Measurements from ENCODE around the gene CNOT8.

DNA sequence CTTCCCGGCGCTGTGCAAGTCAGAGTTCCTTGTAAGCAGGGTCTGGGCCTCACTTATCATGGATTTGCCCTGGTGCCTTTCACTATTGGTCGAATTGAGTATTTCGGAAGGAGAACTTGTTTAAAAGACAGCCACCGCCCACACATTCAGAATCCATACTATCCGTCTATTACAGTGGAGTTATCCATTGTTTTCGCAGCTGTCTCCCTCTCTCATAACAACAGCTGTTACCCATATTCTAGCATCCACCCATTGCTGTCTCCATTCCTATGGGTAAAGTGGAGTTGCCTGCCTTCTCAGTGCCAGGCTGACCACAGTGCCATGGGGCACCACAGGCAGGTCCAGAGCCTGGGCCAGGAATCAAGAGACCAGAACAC, 28.2 kb upstream of the CNOT8 start:
- TF ChIP-seq, protein P1, sequence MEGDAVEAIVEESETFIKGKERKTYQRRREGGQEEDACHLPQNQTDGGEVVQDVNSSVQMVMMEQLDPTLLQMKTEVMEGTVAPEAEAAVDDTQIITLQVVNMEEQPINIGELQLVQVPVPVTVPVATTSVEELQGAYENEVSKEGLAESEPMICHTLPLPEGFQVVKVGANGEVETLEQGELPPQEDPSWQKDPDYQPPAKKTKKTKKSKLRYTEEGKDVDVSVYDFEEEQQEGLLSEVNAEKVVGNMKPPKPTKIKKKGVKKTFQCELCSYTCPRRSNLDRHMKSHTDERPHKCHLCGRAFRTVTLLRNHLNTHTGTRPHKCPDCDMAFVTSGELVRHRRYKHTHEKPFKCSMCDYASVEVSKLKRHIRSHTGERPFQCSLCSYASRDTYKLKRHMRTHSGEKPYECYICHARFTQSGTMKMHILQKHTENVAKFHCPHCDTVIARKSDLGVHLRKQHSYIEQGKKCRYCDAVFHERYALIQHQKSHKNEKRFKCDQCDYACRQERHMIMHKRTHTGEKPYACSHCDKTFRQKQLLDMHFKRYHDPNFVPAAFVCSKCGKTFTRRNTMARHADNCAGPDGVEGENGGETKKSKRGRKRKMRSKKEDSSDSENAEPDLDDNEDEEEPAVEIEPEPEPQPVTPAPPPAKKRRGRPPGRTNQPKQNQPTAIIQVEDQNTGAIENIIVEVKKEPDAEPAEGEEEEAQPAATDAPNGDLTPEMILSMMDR (IDR thresholded peaks at IDR 0.05), result no peak
- TF ChIP-seq POLR2A (IDR thresholded peaks at IDR 0.05), result no peak

Data from lower leg skin (tissue), 3 donors.